ENCODE data around the gene GEMIN7. TPM values are rescaled to one million over a fixed set of nuclear protein-coding genes. Genes with fewer than 3 reads are reported as not detected.

GEMIN7 gene
- total RNA-seq, 1 experiment from 2014 or later, result 35.5 TPM

DNA sequence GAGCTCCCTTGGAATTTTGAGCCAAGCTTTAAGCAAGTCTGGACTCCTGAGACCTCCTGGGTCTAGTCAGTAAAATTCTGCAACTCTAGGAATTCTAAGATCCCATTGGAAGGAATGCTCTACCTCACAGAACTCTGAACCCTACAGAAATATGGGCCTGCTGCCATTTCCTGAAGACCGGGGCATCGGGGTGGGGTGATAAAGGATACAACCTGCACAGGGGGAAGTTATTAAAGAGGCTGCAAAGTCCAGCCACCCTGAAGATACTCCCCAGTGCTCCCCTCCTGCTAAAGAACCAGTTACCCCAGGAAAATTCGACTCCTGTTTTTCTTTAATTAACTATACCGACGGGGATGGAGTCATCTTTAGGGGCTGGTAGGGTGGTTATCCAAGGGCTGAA, 11.5 kb downstream of the GEMIN7 start:
- Histone ChIP-seq H3K9ac (ENCODE audit: low read length) (no peak overlapping the region), H3K4me3 (ENCODE audit: low read length) (no peak overlapping the region; the same call in 1 of the 2 replicates), H4K20me1 (ENCODE audit: low read length) (no peaks in the 10 kb centered on the region), H3K4me1 (ENCODE audit: insufficient read depth, low read length) (peaks cover 11% of the 10 kb centered on the region), H3K36me3 (ENCODE audit: low read depth, low read length) (no peaks in the 10 kb centered on the region; the same call in 1 of the 2 replicates), H2AFZ (ENCODE audit: low read length) (no peak overlapping the region), H3K79me2 (ENCODE audit: low read length) (peaks cover 28% of the 10 kb centered on the region), H3K27me3 (ENCODE audit: low read length) (no peaks in the 10 kb centered on the region), H3F3A (ENCODE audit: low read length, unreplicated experiment) (no peaks in the 10 kb centered on the region), H3K9me2 (replicated peaks; ENCODE audit: low read length) (no peaks in the 10 kb centered on the region), H3K27ac (ENCODE audit: low read length) (no peak overlapping the region), H3K4me2 (ENCODE audit: low read length) (peak overlapping the region; percentile 91; the same call in 1 of the 2 replicates), H3K9me3 (ENCODE audit: low read length) (no peaks in the 10 kb centered on the region)
- POLR2A ChIA-PET (ENCODE audit: unreplicated experiment), result no interaction called here
- TF ChIP-seq, protein P1, sequence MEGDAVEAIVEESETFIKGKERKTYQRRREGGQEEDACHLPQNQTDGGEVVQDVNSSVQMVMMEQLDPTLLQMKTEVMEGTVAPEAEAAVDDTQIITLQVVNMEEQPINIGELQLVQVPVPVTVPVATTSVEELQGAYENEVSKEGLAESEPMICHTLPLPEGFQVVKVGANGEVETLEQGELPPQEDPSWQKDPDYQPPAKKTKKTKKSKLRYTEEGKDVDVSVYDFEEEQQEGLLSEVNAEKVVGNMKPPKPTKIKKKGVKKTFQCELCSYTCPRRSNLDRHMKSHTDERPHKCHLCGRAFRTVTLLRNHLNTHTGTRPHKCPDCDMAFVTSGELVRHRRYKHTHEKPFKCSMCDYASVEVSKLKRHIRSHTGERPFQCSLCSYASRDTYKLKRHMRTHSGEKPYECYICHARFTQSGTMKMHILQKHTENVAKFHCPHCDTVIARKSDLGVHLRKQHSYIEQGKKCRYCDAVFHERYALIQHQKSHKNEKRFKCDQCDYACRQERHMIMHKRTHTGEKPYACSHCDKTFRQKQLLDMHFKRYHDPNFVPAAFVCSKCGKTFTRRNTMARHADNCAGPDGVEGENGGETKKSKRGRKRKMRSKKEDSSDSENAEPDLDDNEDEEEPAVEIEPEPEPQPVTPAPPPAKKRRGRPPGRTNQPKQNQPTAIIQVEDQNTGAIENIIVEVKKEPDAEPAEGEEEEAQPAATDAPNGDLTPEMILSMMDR (conservative IDR thresholded peaks at IDR 0.05; ENCODE audit: low read depth, low read length), result no peak
- TF ChIP-seq EZH2 (IDR thresholded peaks at IDR 0.05; ENCODE audit: low read length, unreplicated experiment) (no peak), EZH2phosphoT487 (IDR thresholded peaks at IDR 0.05; ENCODE audit: borderline replicate concordance, low read length) (no peak)
- intact Hi-C loops (cut with micrococcal nuclease), result loop anchor here (5.0 to 10.0 kb wide), 3 partner anchors 37 to 244 kb away; partner anchors contain the start of genes BLOC1S3 and TRAPPC6A
- no peak for DNase-seq
- no TSS peak for BruUV-seq (replicated peaks)
- ATAC-seq, result no peak
- CTCF ChIA-PET, result no interaction called here

DNA sequence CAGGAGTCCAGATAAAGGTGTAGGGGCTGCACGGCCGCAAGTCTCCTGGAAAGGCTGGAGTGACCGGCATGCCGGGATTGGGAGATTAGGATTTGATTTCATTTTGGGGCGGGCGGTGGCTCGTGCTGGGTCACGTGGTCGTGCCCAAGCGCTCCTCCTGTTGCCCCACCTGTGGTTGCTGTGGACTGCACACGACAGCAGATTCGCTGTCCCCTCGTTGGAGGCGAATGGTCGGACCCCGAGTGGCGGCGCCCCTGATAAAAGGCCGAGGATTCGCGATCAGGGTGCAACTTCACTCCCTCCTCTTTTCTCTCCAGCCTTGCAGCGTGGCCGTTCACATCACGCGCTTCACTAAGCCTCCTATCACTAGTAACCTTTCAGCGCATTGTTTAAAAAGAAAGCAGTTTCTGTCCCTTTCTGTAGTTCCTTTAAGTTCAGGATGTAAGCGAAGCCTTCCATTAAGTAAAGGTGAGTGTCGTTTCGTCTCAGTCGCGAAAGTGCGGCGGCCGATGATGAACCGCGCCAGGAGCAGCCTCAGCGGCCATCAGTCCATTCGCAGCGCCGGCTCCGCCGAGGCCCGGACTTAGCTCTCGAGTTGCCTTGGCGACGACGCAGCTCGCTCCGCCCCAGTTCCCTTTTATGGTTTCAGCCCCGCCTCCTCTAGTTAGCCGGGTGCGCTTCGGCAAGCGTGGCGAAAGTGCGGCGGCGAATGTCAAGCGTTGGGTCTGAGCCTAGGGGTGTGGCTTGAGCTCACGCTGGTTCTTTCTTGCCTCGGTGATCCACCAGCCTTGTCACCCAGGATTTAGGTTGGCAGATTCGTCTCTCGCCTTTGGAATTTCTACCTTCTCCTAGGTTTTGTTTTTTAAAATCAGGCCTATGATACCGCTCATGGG, 12.2 kb downstream of the GEMIN7 start:
- H3K79me2 ChIP-seq (ENCODE audit: low read length), result peaks cover 35% of the 10 kb centered on the region
- peak; percentile 97 for DNase-seq

More for the DNA sequence above, 12.2 kb downstream of the GEMIN7 start:
- Histone ChIP-seq H3K36me3 (ENCODE audit: low read depth, low read length) (no peaks in the 10 kb centered on the region; the same call in 1 of the 2 replicates), H4K20me1 (ENCODE audit: low read length) (no peaks in the 10 kb centered on the region), H3K4me3 (ENCODE audit: low read length) (peak overlapping the region; percentile 91), H3K9me3 (ENCODE audit: low read length) (no peaks in the 10 kb centered on the region), H2AFZ (ENCODE audit: low read length) (peak overlapping the region; percentile 85), H3K4me2 (ENCODE audit: low read length) (peak overlapping the region; percentile 91), H3K9me2 (replicated peaks; ENCODE audit: low read length) (no peaks in the 10 kb centered on the region), H3K4me1 (ENCODE audit: insufficient read depth, low read length) (peaks cover 11% of the 10 kb centered on the region), H3K27ac (ENCODE audit: low read length) (peak overlapping the region; percentile 65), H3K27me3 (ENCODE audit: low read length) (no peaks in the 10 kb centered on the region), H3F3A (ENCODE audit: low read length, unreplicated experiment) (no peaks in the 10 kb centered on the region), H3K9ac (ENCODE audit: low read length) (peak overlapping the region; percentile 97)
- BruUV-seq (replicated peaks), result no TSS peak
- TF ChIP-seq, protein P1 (conservative IDR thresholded peaks at IDR 0.05; ENCODE audit: low read depth, low read length), result no peak
- TF ChIP-seq EZH2 (IDR thresholded peaks at IDR 0.05; ENCODE audit: low read length, unreplicated experiment) (no peak), EZH2phosphoT487 (IDR thresholded peaks at IDR 0.05; ENCODE audit: borderline replicate concordance, low read length) (no peak)
- ChIA-PET POLR2A (ENCODE audit: unreplicated experiment) (interaction anchor here (0.7 kb wide), 1 partner anchor 16 kb away, joined by 5 read pairs; no protein-coding TSS in a partner anchor), CTCF (interaction anchor here (0.6 to 0.7 kb wide), 3 partner anchors 27 to 59 kb away, joined by 4 to 10 read pairs (median 4); no protein-coding TSS in a partner anchor)
- intact Hi-C loops (cut with micrococcal nuclease), result loop anchor here (5.0 to 10.0 kb wide), 3 partner anchors 36 to 244 kb away; partner anchors contain the start of genes BLOC1S3 and TRAPPC6A
- peak; percentile 85 for ATAC-seq

All from PC-3 (cell line).